ENCODE measurements around the gene MACROD2. TPM values are rescaled to one million over a fixed set of nuclear protein-coding genes. Genes with fewer than 3 reads are reported as not detected.

The MACROD2 gene
- total and polyA plus RNA-seq, 7 donors: 0.20 to 4.8 (median 0.87) TPM

GRCh38 chr20:15239542-15240206 is 1244.4 kb downstream of the MACROD2 start:
- ATAC-seq: no peak
- H3K4me1 ChIP-seq: no peaks in the 10 kb centered on the region
- no peak overlapping the region for H3K4me3 ChIP-seq
- no peak for DNase-seq
- H3K36me3 ChIP-seq (ENCODE audit: insufficient read depth in 1 of 2, low read depth in 1 of 2): no peaks in the 10 kb centered on the region
- intact Hi-C loops (cut with DNase I): no loop called here
- no peaks in the 10 kb centered on the region for H3K9me3 ChIP-seq
- H3K27ac ChIP-seq: no peak overlapping the region
- no peaks in the 10 kb centered on the region for H3K27me3 ChIP-seq (ENCODE audit: insufficient read depth in 3 of 3, low read length in 2 of 3)
- WGBS, 3 donors: 89 to 93% (median 90%) methylated on average over 3 of the region's 3 CpGs
- no peak for TF ChIP-seq CTCF (IDR thresholded peaks at IDR 0.05)

- Histone ChIP-seq H3K27me3 (ENCODE audit: insufficient read depth in 3 of 3, low read length in 2 of 3) (no peaks in the 10 kb centered on the region), H3K9me3 (no peaks in the 10 kb centered on the region), H3K4me1 (no peaks in the 10 kb centered on the region), H3K4me3 (no peak overlapping the region), H3K36me3 (ENCODE audit: insufficient read depth in 1 of 2, low read depth in 1 of 2) (no peaks in the 10 kb centered on the region), H3K27ac (no peak overlapping the region)
- no peak for ATAC-seq
- no peak for TF ChIP-seq CTCF (IDR thresholded peaks at IDR 0.05)
- WGBS, 3 donors: 56 to 98% (median 95%) methylated on average over 1 of the region's 1 CpG
- no peak for DNase-seq
- intact Hi-C loops (cut with DNase I): no loop called here
Measured at GRCh38 chr20:15240801-15241200, 1245.5 kb downstream of the MACROD2 start.

- ATAC-seq: no peak
- DNase-seq: no peak
- Histone ChIP-seq H3K36me3 (ENCODE audit: insufficient read depth in 1 of 2, low read depth in 1 of 2) (no peaks in the 10 kb centered on the region), H3K27ac (no peak overlapping the region), H3K27me3 (ENCODE audit: insufficient read depth in 3 of 3, low read length in 2 of 3) (no peaks in the 10 kb centered on the region), H3K4me3 (no peak overlapping the region), H3K4me1 (no peaks in the 10 kb centered on the region), H3K9me3 (no peaks in the 10 kb centered on the region)
- intact Hi-C loops (cut with DNase I): no loop called here
- no peak for TF ChIP-seq CTCF (IDR thresholded peaks at IDR 0.05)
Measured at GRCh38 chr20:15241681-15242080, 1246.4 kb downstream of the MACROD2 start.

GRCh38 chr20:15242773-15243172 is 1247.5 kb downstream of the MACROD2 start:
- intact Hi-C loops (cut with DNase I): no loop called here
- 39 to 48% (median 46%) methylated on average over 3 of the region's 3 CpGs for WGBS, 3 donors

More at GRCh38 chr20:15242773-15243172, 1247.5 kb downstream of the MACROD2 start:
- no peaks in the 10 kb centered on the region for H3K36me3 ChIP-seq (ENCODE audit: insufficient read depth in 1 of 2, low read depth in 1 of 2)
- ATAC-seq (no peak), DNase-seq (no peak)
- no peaks in the 10 kb centered on the region for H3K4me1 ChIP-seq
- H3K27ac ChIP-seq: no peak overlapping the region
- H3K9me3 ChIP-seq: no peaks in the 10 kb centered on the region
- no peak for TF ChIP-seq CTCF (IDR thresholded peaks at IDR 0.05)
- H3K27me3 ChIP-seq (ENCODE audit: insufficient read depth in 3 of 3, low read length in 2 of 3): no peaks in the 10 kb centered on the region
- no peak overlapping the region for H3K4me3 ChIP-seq

Data from psoas muscle (tissue), 8 donors.